GM21717 (cell line): Measurements from ENCODE around the gene ABCC9.

Experiments used
- ATAC-seq: cut with Tn5 transposase; IDR thresholded peaks from one replicate; pipeline ENCODE4 v1.9.1; 2021; ENCODE audit warnings: mild to moderate bottlenecking, moderate library complexity; ENCODE audit not compliant: unreplicated experiment

The ABCC9 gene

DNA sequence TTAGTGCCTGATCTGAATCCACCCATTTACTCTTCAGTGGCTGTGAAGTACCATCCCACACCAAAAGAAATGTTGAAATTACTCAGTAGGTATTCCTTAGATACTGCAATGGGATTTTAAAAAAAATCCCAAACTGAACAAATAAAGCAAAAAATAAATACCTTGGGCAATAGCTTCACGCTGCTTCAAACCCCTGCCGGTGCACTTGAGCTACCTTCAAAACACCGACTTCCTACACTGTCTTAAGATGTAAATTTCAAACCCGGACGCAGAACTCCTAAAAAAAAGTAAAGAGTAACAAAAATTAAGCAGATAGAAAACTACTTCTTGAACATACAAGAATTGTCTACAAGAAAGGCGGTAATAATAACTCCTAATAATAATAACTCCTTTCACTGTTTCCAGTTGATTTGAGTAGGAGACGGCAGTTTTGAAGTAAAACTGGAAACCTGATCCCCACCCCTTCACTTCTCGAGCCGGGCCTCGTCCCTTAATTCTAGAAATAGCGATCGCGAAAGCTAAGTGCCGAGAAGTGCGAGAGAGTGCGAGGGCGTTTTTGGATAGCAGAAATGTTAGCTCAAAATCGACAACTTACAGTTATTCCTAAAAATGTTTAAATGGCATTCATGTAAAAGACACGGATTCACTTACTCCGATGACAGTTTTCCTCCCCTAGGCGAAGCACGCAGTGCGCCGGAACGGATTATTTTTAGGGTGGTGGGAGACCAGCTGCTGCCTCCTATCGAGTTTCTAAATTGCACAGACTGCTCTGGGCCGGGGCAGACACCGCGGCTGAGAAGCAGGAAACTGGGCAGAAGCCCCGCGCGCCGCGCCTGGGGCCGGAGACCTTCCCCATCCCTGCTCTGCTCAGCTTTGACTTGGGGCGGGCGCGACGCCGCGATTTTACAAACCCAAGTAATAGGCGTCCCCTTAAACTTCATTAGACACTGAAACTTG is at the start of gene ABCC9:
TSS of gene ABCC9 (minus strand) at position 878 of the 957 bp plus-strand sequence. CDS start 4,752 bp downstream, outside the sequence.
- no peak for ATAC-seq

DNA sequence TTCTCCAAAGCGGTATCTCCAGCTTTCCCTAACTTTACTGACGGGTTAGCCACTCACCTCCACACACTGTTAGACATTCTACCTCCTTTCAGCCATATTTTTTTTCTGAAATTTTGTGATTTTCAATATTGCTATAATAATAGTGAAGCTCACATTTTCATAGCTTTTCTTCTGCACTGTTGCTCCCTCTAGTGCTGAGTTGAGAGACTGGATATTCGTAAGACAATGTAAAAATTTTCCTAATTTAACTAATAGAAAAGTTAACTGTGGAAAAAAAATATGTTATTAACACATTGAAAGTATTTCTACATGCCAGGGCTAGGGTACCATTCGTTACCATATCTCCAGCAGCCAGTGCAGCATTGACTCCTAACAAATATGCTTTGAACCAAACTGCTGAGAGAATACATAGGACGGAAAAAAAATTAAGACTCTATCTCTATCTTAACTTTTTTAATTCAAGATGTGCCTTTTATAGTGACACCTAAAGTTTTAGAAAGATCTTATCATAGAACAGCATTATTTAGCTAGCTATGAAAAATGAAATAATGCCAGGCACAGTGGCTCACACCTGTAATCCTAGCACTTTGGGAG is 48.7 kb upstream of the ABCC9 start:
- no peak for ATAC-seq

DNA sequence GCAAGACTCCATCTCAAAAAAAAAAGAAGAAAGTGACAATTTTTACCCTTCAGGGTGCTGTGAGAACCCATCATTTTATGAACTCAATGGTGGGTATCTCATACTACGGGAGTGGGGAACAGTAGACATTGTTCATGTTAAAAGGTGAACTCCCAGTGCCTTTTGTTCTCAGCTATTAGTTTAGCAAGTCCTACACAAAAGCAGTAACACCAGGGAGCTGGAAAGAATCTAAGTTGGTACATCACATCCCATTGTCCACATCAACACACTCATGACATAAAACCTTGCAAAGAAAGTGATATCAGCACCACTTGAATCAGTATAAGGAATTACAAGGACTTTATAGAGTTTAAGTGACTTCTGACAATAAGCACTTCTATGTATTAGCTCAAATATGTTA is 47.4 kb upstream of the ABCC9 start:
- no peak for ATAC-seq

DNA sequence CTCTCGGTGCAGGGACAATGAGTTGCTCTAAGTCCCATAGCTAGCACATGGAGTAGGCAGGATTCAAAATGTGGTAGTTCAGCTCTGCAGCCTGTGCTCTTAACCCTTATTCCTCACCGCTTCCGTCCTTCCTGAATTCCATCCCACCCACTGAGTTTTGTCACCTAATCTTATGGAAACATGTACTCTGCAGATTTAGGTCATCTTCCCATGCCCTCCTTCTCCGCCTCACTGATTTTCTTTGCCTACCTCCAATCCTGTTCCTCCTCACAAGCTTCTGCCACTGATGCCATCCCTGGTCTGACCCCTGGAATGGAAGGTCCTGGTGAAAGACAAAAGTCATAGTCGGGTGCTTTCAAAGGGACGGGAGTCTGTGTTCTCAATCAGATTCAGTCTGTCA is 46.5 kb upstream of the ABCC9 start:
- no peak for ATAC-seq

DNA sequence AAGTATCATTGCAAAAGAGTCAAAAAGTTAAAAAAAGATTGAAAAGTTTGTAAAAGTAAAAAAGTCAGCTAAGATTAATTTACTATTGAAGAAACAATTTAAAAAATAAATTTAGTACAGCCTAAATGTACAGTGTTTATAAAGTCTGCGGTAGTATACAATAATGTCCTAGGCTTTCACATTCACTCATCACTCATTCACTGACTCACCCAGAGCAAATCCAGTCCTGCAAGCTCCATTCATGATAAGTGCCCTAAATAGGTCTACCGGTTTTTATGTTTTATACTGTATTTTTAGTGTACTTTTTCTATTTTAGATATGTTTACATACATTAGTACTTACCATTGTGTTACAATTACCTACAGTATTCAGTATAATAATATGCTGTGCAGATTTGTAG is 43.9 kb upstream of the ABCC9 start:
- ATAC-seq, result no peak

DNA sequence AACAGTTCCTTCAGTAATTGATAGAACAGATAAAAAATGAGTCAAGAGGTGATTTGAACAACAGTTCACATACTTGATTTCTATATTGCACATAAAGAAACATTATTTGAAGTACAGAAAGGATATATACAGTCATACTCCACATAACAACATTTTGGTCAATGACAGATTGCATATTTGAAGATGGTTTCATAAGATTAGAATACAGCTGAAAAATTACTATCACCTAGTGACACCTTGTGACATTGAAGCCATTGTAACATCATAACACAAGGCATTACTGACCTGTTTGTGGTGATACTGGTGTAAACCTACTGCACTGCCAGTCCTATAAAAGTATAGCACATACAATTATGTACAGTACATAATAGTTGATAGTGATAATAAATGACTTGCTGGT is 43.1 kb upstream of the ABCC9 start:
- no peak for ATAC-seq

DNA sequence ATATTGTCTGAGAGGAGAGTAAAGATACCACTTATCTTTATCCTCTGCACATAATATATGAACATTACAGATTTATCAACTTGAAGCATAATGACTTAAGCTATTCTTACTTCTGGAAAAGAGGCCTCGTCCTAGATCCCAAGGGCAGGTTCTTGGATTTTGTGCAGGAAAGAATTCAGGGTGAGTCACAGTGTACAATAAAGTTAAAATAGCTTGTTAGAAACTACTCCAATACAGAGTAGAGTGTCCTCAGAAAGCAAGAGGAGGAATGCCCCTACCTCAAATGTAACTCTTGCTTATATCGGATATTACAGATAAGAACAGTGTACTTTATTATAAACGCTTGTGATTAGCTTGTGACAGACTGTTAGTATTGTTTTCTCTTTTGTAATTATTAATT is 41.9 kb upstream of the ABCC9 start:
- ATAC-seq, result no peak

DNA sequence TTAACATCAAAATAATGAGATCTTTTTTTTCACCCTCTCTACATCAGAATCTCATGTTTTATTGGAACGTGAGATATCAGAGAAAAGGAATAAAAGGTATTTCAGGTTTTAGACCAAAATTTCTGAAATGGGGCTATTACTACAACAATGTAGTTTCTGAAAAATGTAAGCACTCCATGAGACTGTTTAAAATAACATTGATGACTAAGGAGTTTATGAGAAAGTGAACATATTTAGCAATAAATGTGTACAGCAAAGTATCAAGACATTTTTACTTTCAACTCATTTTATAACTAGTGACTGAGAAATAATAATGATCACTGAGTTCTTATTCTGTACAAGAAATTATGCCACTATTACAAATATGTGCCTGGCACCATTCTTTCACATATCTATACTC is 39.3 kb upstream of the ABCC9 start:
- no peak for ATAC-seq

DNA sequence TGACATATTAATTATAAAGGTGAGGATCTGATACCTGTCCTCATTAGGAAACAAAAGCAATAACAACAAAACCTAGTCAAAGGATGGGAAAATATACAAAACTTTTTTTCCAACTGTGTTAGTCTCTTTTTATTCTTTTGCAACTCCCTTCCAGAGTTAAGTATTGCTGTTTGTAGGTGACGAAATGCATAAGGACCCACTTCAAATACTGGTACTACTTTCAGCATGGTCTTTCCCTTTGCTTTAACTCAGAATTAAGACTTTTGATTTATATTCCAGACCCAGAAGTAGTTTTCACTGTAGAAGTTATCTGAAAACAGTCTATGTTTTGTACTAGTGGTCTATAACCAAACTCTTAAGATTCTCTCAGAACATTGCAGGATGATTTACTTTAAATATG is 34.1 kb upstream of the ABCC9 start:
- ATAC-seq, result no peak

DNA sequence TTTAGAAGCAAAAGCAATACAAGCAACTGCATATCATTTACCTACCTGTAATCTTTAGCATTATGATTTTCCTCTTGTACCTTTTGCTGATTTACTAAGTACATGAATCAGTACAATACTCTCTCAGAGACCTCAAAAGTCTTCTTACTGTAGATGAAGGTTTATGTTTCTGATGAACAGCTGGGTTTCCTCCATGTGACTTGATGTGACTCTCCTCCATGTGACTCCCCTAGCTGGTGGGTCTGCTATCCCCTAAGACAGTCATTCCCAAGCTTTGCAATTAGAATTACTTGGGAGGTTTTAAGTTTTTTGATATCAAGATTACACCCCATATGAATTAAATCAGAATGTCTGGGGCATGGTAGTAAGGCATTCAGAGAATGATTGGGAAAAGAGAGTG is 32.0 kb upstream of the ABCC9 start:
- ATAC-seq, result no peak

DNA sequence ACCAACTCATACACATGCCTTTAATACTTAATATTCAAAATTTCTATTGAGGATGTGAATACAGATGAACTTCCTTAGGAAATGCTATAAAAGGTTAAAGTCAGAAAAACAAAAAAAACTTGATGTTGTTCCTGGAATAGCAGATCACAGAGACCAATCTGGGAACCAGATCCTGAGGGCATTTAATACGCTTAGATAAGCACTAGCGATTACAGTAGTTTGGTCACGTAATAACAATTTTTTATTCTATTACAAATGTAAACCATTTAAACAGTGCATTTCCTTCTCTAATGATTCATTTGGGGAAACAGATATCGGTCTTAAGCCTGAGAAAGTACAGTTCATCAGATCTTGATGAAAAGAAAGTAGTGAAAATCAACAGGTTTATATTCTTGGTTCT is 30.8 kb upstream of the ABCC9 start:
- ATAC-seq, result no peak

DNA sequence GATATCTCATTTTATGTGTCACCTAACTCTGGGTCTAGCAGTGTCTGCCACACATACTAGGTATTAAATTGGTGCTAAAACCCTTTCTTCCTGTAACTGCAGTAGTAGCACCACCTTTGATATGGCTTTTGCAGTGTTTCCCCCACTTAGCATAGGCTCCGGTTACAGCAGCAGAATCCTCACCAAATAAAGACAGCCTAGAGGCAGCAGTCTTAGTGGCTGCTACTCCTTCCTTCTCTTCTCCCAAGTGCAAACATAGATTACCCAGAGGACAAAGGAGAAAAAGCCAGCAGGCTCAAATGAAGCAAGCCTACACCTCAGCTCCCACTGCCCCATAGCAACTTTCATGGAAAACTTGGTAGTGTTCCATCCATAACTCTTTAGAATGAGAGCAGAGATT is 30.1 kb upstream of the ABCC9 start:
- ATAC-seq, result no peak

DNA sequence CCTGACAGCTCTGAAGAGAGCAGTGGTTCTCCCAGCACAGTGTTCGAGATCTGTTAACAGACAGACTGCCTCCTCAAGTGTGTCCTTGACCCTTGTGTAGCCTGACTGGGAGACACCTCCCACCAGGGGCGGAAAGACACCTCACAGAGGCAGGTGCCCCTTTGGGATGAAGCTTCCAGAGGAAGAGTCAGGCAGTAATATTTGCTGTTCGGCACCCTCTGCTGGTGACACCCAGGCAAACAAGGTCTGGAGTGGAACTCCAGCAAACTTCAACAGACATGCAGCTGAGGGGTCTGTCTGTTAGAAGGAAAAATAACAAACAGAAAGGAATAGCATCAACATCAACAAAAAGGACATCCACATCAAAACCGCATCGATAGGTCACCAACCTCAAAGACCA is 21.6 kb upstream of the ABCC9 start:
- ATAC-seq, result no peak

DNA sequence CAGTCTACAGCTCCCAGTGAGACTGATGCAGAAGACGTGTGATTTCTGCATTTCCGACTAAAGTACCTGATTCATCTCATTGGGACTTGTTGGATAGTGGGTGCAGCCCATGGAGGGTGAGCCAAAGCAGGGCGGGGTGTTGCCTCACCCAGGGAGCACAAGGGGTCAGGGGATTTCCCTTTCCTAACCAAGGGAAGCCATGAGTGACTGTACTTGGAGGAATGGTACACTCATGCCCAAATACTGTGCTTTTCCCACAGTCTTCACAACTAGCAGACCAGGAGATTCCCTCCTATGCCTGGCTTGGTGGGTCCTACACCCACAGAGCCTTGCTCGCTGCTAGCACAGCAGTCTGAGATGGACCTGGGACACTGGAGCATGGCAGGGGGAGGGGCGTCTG is 21.0 kb upstream of the ABCC9 start:
- ATAC-seq, result no peak

DNA sequence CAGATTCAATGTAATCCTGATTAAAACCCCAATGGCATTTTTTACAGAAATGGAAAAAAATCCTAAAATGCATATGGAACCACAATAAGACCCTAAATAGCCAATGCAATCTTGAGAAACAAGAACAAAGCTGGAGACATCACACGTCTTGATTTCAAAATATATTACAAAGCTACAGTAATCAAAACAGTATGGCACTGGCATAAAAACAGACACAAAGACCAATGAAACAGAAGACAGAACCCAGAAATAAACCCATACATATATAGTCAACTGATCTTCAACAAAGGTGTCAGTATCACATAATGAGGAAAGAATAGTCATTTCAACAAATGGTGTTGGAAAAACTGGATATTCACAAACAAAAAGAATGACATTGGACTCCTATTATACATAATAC is 9.4 kb upstream of the ABCC9 start:
- ATAC-seq, result no peak

DNA sequence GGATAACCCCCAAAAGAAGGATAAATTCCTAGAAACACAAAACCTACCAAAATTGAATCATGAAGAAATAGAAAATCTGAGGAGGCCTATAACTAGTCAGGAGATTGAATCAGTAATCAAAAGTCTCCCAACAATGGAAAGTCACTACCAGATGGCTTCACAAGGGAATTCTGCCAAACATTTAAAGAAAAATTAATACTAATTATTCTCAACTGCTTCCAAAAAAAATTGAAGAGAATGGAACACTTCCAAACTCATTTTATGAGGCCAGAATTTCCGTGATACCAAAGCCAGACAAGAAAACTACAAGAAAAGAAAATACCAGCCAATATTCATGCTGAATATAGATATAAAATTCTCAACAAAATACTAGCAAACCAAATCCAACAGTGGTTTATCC is 7.8 kb upstream of the ABCC9 start:
- no peak for ATAC-seq

DNA sequence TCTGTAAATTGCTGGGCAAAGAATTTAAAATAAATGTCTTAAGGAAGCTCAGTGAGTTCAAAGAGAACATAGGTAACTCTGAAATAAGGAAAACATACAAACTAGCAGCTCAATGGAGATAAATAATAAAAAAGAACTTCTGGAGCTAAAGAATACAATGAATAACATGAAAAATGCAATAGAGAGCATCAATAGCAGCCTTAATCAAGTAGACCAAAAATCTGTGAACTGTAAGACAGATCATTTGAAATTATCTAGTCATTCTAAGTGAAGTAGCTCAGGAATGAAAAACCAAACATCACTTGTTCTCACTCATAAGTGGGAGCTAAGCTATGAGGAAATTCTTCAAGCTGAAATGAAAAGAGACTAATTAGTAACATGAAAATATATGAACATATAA is 5.8 kb upstream of the ABCC9 start:
- ATAC-seq, result no peak

DNA sequence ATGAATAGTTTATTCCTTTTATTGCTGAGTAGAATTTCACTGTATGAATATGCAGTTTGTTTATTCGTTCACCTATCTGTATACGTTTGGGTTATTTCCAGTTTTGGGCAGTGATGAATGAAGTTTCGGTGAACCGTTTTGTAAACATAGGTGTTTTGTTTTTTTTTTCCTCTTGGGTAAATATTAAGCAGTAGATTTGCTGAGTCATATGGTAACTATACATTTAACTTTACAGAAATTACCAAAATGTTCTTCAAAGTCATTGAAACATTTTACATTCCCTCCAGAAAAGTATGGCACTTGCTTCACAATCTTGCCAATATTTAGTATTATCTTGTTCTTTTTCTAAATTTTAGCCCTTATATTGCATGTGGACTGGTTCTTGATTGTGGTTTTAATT is 3.8 kb upstream of the ABCC9 start:
- ATAC-seq, result no peak

DNA sequence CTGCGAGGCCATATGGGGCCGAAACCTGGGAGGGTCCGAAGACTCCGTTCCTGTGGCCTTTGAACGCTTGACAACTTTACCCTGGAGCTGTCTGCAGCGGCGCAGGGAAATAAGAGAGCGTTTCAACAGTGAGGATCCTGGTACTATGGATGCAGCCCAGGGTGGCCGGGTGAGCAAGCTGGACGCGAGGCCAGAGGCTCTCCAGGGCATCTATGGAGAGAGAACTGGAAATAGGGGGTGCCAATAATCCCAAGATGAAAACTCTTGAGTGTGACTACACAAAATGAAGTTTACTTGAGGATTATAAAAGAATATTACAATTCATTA is 1.1 kb upstream of the ABCC9 start:
- ATAC-seq, result no peak

DNA sequence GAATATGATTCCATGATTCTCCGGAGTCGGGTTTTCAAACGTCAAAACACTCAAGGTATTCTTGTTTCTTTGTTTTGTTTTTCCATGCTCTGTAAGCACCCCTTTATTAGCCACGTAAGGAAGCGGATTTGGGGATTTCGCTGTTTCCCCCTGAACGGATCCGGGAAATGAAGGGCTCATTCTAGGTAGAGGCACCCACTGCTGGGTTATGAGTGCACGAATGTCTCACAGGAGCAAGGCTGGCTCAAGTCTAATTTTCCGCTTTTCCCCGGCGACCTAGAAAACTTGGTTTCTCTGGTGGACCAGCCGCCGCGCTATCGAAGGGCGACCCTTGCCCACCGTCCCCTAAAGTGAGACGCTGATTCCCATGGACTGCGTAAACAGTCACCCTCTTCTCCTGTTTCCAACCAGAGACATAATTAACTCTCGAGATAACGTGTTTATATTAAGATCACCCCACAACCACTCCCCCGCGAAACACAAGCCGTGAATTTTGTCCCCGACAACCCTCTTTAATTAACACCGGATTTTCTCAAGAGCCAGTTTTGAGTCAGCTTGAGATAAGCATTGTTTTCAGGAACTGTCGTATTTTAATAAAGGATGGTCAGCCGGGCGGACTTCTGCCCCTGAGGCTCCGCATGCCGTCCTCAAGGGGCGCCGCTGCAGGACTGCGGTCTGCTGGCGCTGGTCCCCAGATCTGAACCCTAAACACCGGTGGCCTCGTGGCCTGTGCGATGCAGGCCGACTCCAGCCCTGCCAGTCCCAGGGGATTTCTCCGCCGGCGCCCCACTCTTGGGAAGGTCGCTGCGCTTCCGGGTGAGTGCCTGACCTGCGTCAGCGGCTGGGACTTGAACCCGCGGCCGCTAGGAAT is 515 bp upstream of the ABCC9 start:
- ATAC-seq, result no peak

DNA sequence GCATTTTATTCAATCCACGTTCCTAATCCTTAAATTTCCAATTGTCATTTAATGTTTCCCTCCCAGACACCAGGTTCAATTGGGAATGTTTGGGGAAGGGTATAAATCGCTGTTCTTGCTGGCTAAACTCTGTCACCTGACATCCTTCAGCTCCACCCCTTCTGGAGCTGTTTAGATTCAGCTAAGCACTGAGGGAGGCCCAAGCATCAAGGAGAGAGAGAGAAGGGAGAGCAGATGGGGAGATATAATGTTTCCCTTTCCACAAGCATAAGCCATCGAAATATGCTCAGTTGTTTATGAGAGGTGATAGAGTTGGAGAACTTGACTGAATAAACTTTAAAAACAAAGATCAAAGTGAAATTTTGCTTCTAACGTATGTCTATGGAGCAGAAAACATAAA is 1.8 kb downstream of the ABCC9 start:
- ATAC-seq, result no peak

DNA sequence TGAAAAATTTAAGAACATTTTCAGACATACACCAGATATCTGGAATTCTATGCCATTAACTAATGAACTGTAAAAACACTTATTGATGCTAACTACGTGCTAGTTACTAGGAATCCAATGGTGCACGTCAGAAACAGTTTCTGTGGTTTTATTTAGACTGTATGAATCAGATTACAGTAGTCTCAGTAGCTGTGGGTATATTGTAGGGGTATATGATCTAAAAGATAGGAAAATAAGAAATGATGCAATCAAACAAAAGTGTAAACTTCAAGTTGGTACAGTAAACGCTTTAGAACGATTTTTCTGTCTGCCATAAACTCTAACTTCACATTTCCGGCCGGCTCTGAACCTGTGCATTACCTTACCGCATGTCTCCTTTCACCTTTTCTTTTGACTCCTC is 2.3 kb downstream of the ABCC9 start:
- no peak for ATAC-seq
